Upper lobe of left lung (tissue), 6 donors: ENCODE results near the gene CTTNBP2. TPM values are rescaled to one million over a fixed set of nuclear protein-coding genes. Genes with fewer than 3 reads are reported as not detected.

ENCODE experiments used
- ATAC-seq, 2 donors: fragments of 200-7000 bp; cut with Tn5 transposase; one replicate each; pipeline ENCODE4 v1.9.1; 2022; ENCODE audit warnings: mild to moderate bottlenecking in 2 of 2, moderate library complexity in 2 of 2; ENCODE audit not compliant: low FRiP score in 2 of 2
- DNase-seq, 2 donors: peaks; one replicate each; pipeline ENCODE4 v3.0.0-alpha.2; 2019 to 2020
- H3K27ac ChIP-seq, 4 donors: fragments of 200-600 bp; sonication (generic); one replicate each; pipeline ENCODE4 v1.5.1; 2016 to 2019
- H3K27me3 ChIP-seq, 4 donors: fragments of 200-600 bp; sonication (generic); one replicate each; pipeline ENCODE4 v1.5.1; 2017 to 2019
- H3K36me3 ChIP-seq, 4 donors: fragments of 200-600 bp; sonication (generic); one replicate each; pipeline ENCODE4 v1.5.1; 2016 to 2019
- H3K4me1 ChIP-seq, 4 donors: fragments of 200-600 bp; sonication (generic); one replicate each; pipeline ENCODE4 v1.5.1; 2018 to 2019
- H3K4me3 ChIP-seq, 4 donors: fragments of 200-600 bp; sonication (generic); one replicate each; pipeline ENCODE4 v1.5.1; 2017 to 2019; ENCODE audit warnings: mild to moderate bottlenecking in 2 of 4, moderate library complexity in 1 of 4
- H3K9me3 ChIP-seq, 4 donors: fragments of 200-600 bp; sonication (generic); one replicate each; pipeline ENCODE4 v1.5.1; 2018 to 2019
- EP300 ChIP-seq, 4 donors: sonication (generic); formaldehyde crosslinking; IDR thresholded peaks; one replicate each; pipeline ENCODE4 v1.5.1; 2017; ENCODE audit warnings: antibody characterized with exemption in 4 of 4, control low read depth in 2 of 4
- POLR2A ChIP-seq, 4 donors: fragments of 450-650 bp; IDR thresholded peaks; one replicate each; pipeline ENCODE4 v1.5.1; 2016 to 2017; ENCODE audit warnings: antibody characterized with exemption in 4 of 4, mild to moderate bottlenecking in 2 of 4
- POLR2AphosphoS5 ChIP-seq, 2 donors: sonication (generic); formaldehyde crosslinking; IDR thresholded peaks; one replicate each; pipeline ENCODE4 v1.5.1; 2017; ENCODE audit warnings: antibody characterized with exemption in 2 of 2
- WGBS, 2 donors: methylation state at CpG; one replicate each; pipeline ENCODE4 v1.1.5; 2017 to 2018; 5-methylcytosine and 5-hydroxymethylcytosine counted together
- total RNA-seq, 6 donors: library from RNA; depleted of rRNA in 4 of 6; stranded (reverse); fragments of >200 nt in 4 of 6; gene quantifications; one replicate each; pipeline versions ENCODE4 v1.1.0 to v1.2.1, GENCODE V29; 2016 to 2021
- TF ChIP-seq, protein P1 (sequence below), 6 experiments: fragments of 450-650 bp in 4 of 6; fragments of 200-600 bp in 2 of 6; sonication (generic) in 2 of 6; IDR thresholded peaks; one replicate each; pipeline ENCODE4 v1.5.1; 2016 to 2019; ENCODE audit warnings: antibody characterized with exemption in 6 of 6
- donor health status: DM: no; HTN: no; CAD: no; lungs with moderate emphysema.
- donor health status: DM: no; HTN: yes; CAD: no; lungs with severe emphysema.

Gene CTTNBP2
- total RNA-seq, 6 donors from 2014 or later = 3.3 to 7.0 (median 5.1) TPM

- no peaks in the 10 kb centered on the region for H3K9me3 ChIP-seq
- peak overlapping the region; percentile 25 to 77 (median 46) for H3K27ac ChIP-seq
- peaks cover 0 to 20% (median 9%) of the 10 kb centered on the region in 4 donors for H3K27me3 ChIP-seq
- no peak for TF ChIP-seq EP300 (IDR thresholded peaks at IDR 0.05)
- TF ChIP-seq, protein P1, sequence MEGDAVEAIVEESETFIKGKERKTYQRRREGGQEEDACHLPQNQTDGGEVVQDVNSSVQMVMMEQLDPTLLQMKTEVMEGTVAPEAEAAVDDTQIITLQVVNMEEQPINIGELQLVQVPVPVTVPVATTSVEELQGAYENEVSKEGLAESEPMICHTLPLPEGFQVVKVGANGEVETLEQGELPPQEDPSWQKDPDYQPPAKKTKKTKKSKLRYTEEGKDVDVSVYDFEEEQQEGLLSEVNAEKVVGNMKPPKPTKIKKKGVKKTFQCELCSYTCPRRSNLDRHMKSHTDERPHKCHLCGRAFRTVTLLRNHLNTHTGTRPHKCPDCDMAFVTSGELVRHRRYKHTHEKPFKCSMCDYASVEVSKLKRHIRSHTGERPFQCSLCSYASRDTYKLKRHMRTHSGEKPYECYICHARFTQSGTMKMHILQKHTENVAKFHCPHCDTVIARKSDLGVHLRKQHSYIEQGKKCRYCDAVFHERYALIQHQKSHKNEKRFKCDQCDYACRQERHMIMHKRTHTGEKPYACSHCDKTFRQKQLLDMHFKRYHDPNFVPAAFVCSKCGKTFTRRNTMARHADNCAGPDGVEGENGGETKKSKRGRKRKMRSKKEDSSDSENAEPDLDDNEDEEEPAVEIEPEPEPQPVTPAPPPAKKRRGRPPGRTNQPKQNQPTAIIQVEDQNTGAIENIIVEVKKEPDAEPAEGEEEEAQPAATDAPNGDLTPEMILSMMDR (IDR thresholded peaks at IDR 0.05) = no peak
- no peak for TF ChIP-seq POLR2A (IDR thresholded peaks at IDR 0.05)
- TF ChIP-seq POLR2AphosphoS5 (IDR thresholded peaks at IDR 0.05) = no peak
- peak overlapping the region; percentile 25 to 64 (median 57) for H3K4me3 ChIP-seq
- WGBS, 2 donors = 2 to 6% methylated on average over 3 to 22 of the region's 57 CpGs
- DNase-seq = peak in 1 of 2 donors; percentile 81
- ATAC-seq = peak; percentile 61 to 65
- peaks cover 3 to 17% (median 11%) of the 10 kb centered on the region in 4 donors for H3K4me1 ChIP-seq
- H3K36me3 ChIP-seq = no peaks in the 10 kb centered on the region
These were observed 506 bp downstream of the CTTNBP2 start for GRCh38 chr7:117872561-117873309.

GRCh38 chr7:117871778-117872538 is 1.3 kb downstream of the CTTNBP2 start:
- 9% methylated on average over 16 to 18 of the region's 18 CpGs for WGBS, 2 donors
- H3K4me3 ChIP-seq = peak overlapping the region; percentile 25 to 64 (median 57)
- H3K36me3 ChIP-seq = no peaks in the 10 kb centered on the region
- peak in 1 of 2 donors; percentile 58 for DNase-seq
- H3K9me3 ChIP-seq = no peaks in the 10 kb centered on the region
- H3K27ac ChIP-seq = peak overlapping the region in 2 of 4 donors; percentile 4 to 77
- peaks cover 0 to 20% (median 9%) of the 10 kb centered on the region in 4 donors for H3K27me3 ChIP-seq
- H3K4me1 ChIP-seq = peaks cover 3 to 17% (median 11%) of the 10 kb centered on the region in 4 donors
- TF ChIP-seq POLR2A (IDR thresholded peaks at IDR 0.05) (no peak), EP300 (IDR thresholded peaks at IDR 0.05) (no peak), POLR2AphosphoS5 (IDR thresholded peaks at IDR 0.05) (no peak)
- TF ChIP-seq, protein P1 (IDR thresholded peaks at IDR 0.05) = no peak
- peak; percentile 33 to 54 for ATAC-seq

GRCh38 chr7:117871401-117871777 is 1.9 kb downstream of the CTTNBP2 start:
- 76 to 77% methylated on average over 4 of the region's 4 CpGs for WGBS, 2 donors
- Histone ChIP-seq H3K4me3 (peak overlapping the region in 1 of 4 donors; percentile 59), H3K36me3 (no peaks in the 10 kb centered on the region), H3K9me3 (no peaks in the 10 kb centered on the region), H3K27me3 (peaks cover 0 to 20% (median 9%) of the 10 kb centered on the region in 4 donors), H3K27ac (no peak overlapping the region), H3K4me1 (peaks cover 3 to 17% (median 11%) of the 10 kb centered on the region in 4 donors)
- ATAC-seq (no peak), DNase-seq (no peak)
- TF ChIP-seq, protein P1 (IDR thresholded peaks at IDR 0.05) = no peak
- no peak for TF ChIP-seq EP300 (IDR thresholded peaks at IDR 0.05)

- ATAC-seq (no peak), DNase-seq (no peak)
- H3K4me1 ChIP-seq = peaks cover 3 to 17% (median 11%) of the 10 kb centered on the region in 4 donors
- 74 to 76% methylated on average over 6 of the region's 6 CpGs for WGBS, 2 donors
- H3K4me3 ChIP-seq = no peak overlapping the region
- H3K9me3 ChIP-seq = no peaks in the 10 kb centered on the region
- no peaks in the 10 kb centered on the region for H3K36me3 ChIP-seq
- TF ChIP-seq, protein P1 (IDR thresholded peaks at IDR 0.05) = no peak
- no peak for TF ChIP-seq POLR2AphosphoS5 (IDR thresholded peaks at IDR 0.05)
- no peak for TF ChIP-seq EP300 (IDR thresholded peaks at IDR 0.05)
- peaks cover 0 to 20% (median 9%) of the 10 kb centered on the region in 4 donors for H3K27me3 ChIP-seq
- no peak overlapping the region for H3K27ac ChIP-seq
These were observed 2.7 kb downstream of the CTTNBP2 start for GRCh38 chr7:117870448-117871130.
